Measurements from ENCODE around the gene ERBB4.
"Not testable (repeated sequence)": the region's sequence is repeated elsewhere in the genome, so short reads cannot be mapped to it uniquely, and the experiment has no call there.

Gene ERBB4

DNA sequence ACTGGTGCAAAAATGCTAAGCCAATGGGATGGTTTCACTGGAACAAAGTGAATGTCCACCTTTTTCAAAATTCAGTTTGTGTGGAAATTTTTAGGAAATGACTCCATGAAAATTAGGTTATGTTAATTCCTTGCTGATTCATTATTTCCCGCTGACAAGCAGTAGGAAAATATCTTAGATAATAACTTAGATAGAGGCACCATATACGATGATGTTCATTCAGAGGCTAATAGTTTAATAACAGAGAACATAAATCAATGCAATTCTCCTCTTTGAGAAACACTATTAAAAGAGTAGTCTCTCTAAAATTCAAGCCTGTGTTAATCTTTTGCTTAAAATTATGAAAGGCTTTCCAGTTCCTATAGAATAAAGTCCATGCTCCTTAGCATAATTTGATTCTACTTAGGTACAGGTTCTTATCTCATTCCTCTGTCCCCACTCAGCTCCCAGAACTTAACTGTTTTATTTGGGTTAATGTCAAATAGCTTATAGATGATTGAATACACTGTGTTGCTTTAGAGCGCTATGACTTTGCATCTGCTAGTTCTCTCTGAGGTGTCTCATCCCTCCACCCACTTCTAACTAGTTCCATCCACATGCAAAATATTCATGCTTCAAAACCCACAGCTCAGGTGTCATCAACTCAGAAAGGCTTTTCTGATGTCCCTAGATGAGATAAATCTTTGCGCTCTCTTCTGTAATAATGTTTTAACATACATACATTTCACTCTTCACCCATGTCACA, 503.6 kb downstream of the ERBB4 start:
- no peak for DNase-seq

DNA sequence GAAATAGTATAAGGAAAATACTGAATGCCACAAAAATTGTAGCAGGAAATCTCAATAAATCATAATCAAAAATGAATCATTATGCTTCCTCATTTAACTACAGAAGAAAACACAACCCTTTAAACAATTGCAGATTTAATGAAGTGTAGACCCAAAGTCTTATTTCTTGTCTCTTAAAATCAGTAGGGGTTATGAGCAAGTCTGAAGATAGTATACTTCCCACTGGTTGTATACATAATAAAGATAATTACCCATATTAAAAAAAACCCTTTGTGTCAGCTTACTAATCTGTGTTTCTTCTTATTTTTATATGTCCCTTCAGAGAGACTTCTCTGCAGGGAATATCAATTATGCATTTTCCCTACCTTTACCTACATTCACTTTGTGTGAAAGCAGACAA, 504.7 kb downstream of the ERBB4 start:
- DNase-seq: no peak

DNA sequence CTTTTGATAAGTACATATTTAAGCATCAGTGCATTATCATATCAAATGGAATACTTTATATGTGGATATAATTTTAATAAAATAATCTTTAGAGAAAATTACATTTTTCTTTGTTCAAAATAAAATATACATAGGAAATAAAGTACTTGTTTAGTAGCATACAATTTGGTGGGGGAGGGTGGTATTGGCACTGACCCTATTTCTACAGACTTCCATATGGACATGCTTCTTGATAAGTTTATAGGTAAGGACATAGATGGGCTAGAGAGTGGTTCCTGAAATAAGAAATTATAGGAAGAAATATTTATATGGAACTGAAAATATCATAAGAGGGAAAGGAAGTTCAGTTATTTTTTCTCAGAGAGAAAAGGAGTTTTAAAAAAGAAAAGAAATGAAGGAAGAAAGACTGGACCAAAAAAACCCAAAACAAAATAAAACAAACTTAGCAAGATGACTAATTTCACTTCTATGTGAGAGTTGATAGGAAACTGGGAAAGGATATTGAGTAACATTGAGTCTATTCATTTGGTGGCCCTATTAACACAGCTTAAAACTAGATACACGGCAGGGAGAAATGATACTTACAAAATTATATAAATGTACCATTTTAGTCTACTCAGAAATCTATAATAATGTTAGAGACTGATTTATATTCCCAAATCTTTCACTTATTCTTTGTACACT, 505.9 kb downstream of the ERBB4 start:
- no peak for DNase-seq

DNA sequence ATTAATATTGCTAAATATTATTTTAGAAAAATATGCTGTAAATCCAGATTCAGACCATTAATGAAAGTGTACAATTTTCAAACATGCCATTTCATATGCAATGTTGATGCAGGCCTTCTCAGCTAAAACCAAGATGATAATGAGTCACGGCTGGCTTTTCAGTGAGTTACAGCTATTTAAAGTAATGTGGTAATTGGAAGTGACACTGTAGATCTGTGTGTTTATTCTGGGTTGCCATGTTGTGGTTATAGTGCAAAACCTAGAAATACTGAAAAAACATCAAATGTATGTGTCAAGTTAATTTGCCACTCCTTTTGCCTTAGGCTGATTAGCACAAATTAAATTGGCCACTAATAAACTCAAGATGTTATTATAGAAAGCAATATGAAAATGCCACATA, 506.6 kb downstream of the ERBB4 start:
- no peak for DNase-seq

DNA sequence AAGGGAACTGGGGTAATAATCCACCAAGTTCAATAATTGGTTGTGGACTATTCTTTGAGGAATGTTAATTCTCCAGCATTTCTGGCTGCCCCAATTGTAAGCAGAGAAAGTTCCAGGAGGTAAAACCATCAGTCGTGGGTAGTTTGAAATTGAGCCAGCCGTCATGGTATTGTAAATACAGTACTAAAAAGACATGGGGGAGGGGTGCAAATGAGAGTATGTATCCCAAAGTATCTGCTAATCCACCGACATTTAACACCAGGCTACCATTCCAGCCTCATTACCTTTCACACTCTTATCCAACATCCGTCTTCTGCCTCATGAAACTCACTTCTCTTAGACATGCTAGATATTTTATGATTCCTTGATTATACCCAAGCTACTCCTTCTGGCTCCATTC, 507.9 kb downstream of the ERBB4 start:
- DNase-seq: no peak

DNA sequence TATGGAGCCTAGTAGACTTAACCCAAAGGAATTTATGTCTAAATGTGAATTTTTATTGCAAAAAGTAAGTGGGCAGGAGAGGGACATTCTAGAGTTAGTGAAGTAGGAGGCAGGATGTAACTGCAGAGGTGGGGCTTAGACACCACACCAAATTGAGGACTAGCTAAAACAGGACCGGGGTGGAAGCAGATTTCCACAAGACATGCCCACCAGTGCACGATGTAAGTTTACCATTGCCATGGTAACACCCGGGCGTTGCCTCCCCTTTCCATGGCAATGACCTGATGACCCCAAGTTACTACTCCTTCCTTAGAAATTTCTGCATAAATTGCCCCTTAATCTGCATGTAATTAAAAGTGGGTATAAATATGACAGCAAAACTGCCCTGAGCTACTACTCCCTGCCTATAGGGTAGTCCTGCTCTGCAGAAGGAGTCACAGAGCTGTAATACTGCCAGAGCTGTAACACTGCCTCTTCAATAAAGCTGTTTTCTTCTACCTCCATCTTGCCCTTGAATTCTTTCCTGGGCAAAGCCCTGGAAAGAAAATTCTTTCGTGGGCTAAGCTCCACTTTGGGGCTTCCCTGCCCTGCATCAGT, 509.7 kb downstream of the ERBB4 start:
- no peak for DNase-seq

DNA sequence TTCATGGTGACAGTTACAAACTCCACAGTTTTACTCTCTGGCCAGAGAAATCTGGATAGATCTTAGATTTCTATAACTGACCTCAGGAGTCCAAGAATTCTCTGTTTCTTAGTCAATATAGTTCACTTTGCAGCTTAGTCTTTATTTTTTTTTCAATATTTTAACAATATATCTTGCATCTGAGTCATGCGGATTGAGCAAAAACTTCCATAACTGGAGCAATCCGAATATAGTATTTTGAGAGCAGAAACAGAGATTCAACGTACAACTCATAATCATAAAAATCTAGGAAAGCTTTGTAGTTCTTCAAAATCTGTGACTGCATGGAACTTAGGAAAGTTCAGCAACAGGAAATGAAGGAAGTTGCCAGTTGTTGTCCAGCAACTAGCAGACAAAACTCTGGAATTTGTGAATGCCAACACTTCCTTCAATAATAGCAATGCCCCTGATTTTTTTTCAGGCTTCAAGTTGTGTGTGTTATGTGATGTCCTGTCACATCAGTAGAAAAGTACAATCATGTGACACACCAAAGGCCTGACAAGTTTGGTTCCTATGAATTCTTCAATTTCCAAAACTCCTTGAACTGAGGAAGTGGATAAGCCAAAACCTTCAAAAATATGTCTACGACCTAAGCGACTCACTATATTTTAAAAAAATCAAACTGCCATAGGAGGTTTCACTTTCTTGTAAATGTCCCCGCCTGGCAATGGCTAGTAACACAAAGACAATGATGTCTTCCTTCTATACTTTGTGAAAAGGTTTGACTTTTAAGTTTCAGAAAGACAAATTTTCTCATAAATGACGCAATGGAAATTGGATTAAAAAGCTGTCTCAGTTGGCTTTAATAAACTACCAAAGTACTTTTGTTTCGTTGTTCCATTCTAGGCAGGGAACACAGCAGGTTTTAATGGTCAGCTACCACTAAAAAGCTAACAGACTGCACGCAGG, 510.6 kb downstream of the ERBB4 start:
- DNase-seq: no peak

DNA sequence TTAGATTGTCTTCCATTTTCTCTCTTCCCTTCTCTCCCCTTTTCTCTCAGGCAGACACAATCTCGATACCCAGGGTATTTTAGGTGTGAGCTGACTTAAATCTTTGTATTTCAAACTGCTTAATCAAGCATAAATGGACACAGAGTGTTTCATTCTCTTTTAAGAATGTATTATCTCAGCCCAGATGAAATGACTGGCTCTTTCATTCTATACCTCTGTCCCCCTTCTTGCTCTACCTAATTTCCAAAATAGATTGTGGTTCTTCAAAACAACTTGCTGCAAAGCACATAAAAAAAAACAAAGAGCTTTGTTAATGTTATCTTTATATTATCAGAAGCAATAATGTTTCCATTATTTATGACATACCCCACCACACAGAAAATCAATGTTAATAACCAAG, 514.6 kb downstream of the ERBB4 start:
- DNase-seq: no peak

DNA sequence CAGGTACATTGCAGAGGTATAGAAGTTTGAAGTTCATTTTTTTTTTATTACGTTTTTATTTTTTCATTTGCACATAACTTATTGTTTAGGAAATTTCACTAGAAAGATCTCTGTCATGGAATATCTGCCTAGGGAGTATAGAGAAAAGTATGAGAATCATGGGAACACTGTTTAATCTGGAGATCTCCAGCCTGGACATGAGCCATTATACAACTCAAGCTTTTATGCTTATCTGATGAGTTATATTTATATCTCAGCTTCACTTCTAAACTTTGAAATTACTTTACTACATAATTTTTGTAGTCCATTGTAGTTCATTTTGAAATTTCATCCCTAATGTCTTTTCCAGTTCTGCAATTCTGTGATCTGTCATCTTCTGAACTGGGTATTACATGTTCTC, 515.6 kb downstream of the ERBB4 start:
- DNase-seq: no peak

DNA sequence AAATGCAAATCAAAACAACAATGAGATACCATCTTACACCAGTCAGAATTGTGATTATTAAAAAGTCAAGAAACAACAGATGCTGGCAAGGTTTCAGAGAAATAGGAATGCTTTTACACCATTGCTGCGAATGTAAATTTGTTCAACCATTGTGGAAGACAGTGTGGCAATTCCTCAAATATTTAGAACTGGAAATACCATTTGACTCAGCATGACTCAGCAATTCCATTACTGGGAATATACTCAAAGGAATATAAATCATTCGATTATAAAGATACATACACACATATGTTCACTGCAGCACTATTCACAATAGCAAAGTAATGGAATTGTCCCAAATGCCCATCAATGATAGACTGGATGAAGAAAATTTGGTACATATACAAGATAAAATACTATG, 516.7 kb downstream of the ERBB4 start:
- DNase-seq: no peak

DNA sequence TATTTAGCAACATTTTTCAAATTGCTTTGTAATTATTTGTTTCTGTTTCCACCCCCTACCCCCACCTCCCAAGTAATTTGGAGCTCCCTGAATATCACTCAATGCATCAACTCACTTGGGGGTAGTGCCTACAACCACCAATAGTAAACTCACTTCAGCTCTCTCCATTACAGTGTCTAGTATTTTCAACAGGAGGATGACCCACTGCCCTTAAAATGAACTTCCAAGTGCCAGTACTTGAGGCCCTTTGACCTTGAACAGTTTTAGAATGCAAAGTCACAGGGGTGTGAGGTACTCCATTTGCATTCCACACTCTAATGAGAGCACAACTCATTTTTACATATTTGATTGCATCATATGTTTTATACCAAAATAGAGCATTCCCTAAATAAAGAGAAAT, 523.0 kb downstream of the ERBB4 start:
- DNase-seq: no peak

DNA sequence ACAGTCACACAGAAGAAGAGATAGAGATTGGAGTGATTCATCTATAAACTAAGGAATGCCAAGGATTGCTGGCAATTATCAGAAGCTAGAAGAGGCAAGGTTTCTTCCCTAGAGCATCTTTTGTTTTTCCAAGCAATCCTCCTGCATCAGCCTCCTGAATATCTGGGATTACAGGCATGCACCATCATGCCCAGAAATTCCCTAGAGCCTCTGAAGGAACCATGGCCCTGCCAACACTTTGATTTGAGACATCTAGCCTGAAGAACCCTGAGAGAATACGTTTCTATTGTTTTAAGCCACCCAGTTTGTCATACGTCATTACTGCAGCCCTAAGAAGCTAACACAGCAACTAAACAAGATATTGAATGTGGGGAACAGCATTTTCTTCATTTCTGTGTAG, 525.0 kb downstream of the ERBB4 start:
- DNase-seq: no peak

DNA sequence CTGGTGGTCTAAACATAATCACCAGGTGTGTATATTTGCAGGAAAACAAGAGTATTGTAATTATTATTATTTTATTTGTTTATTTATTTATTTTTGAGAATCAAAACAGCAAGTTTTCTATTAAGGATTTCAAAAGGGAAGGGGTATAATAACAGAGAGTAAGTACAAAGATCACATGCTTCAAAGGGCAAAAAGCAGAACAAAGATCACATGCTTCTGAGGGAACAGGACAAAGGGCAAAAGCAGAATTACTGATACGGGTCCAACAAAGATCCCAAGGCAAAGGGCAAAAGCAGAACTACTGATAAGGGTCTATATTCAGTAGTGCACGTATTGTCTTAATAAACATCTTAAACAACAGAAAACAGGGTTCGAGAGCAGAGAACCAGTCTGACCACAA, 528.3 kb downstream of the ERBB4 start:
- DNase-seq: not testable (repeated sequence)

DNA sequence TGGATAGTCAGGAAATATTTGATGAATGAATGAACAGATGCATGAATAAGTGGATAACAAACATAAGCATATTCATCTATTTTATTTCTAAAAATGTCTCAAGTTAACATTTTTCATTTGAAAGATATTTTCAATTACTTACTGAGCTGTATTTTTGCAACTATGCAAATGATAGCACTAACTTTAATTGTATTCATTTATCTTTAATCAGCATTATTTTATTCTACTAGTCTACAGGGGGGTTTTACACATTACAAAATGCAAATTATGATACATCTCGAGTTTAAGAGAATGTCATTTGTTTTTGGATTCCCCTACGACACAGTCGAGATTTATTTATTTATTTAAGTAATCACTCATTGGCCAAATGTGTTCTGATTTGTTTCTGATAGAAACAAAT, 530.6 kb downstream of the ERBB4 start:
- no peak for DNase-seq

DNA sequence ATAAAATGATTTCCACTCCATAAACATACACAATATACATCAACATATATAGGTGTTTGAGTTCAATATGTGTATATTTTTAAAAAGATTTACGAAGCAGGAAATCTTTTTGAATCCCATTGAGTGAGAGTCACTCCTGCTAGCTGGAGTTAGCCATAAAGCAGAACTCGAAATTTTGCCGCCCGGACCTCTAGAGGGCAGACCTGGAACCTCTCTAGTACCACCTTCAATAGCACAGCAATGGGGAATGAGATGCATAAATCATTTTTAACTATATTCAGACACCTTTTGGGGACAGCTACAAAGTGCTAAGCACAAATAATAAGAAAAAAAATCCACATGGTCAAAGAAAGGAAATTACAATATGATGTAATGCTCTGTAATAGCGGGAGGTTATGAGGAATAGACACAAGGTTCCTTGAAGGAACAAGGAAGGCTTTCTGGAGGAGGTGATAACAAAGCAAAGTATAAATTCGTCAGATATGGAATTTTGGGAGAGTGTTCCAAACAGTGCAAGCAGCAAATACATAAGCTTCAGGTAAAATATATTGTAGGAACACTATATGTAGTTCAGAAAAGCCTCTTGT, 533.4 kb downstream of the ERBB4 start:
- DNase-seq: peak; percentile 1 to 40

DNA sequence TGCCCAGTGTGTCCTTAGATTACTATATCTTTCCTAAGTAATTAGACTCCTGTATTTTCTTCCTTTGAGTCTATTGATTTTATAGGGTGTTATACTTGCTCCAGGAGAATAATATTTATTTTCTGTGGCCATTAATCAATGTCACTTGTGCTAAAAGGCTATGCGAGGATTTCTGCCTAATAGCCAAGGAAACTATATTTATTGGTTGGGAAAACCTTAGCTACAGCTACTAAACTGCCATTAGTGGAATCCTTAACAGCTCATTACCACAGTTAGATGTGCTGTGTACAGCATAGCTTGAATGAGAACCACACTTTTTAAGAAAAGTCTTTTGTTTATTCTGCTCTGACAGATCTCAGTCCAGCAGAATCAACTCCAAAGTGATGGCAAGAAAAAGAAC, 537.3 kb downstream of the ERBB4 start:
- no peak for DNase-seq

DNA sequence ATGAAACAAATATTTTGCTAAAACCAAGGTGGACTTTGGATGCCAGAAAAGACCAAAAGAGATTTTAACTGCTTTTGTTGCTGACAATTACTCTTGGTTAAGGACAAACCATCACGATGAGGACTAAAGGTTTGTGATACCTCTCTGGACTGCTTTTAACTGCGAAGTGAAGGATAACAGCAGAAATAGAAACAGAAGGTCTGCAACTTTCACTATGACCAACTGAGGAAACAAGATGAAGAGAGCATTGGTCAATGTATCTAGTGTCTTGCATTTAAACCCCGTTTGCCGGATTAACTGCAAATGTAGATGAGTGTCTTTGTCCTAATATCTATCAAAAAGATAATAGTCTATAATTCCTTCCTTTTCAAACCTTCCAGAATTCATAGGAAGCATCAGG, 541.7 kb downstream of the ERBB4 start:
- DNase-seq: no peak

DNA sequence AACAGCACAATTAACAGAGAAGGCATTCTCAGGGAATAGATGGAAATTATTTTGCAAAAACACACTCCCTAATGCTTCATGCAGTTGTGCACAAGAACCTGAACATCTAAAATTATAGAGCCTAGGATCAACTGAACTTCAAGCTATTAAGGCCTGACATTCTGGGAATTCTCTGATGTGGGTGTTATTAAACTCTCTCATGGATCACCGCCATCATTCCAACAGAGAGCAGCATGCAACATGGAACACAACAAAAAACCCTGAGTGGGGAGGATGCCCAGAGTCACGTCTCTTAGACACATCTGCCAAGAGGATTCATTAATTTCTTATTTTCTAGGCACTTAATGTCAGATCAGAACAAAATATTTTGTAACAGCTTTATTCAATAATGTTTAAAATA, 543.8 kb downstream of the ERBB4 start:
- DNase-seq: no peak

DNA sequence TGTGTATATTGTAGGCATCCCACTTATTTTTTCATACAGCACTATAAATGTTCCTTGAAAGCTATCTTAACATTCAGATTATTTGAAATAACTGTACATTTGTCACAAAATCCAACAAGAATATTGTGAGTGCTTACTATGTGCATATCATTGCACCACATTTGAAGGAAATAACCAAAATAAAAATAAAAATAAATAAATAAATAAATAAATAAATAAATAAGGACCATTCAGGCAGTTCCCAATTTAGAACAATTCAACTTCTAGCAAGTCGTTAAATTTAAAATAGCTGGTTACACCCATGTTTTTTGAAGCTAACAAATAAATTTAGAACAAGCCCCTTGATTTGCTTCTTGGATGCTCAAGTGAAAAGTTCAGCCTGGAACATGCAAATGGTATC, 548.3 kb downstream of the ERBB4 start:
- no peak for DNase-seq

DNA sequence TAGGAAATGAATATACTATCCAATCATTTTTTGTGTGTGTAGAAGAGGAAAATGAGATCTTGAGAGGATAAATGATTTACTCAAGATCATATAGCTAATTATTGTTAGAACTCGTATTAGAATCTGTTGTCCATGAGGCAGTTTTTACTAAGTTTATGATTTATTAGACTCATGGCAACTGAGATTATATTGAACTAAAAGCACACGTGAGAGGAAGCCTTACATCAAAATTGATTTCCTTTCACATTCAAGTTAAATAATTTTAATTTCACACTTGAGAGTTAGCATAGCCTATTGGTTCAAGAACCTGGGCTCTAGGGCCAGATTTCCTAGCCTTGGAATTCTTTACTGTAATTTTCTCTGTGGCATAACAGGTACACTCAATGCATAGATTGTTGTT, 552.3 kb downstream of the ERBB4 start:
- DNase-seq: no peak

DNA sequence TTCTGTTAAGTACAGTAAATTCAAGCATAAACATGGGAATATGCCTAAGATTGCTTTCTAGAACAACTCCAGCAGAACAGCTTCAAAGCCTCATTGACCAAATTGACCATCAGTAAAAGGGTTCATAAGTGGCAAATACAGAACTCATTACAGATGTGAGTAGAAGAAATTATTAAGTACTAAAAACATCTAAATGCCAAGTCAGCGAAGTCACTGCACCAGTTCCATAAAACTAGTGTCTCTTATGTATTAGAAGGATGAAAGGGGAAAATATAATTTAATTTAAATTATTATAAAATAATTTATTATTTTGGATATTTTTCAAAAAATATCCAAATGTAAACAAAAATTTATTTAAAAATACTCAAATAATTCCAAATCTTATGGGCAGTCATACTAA, 553.2 kb downstream of the ERBB4 start:
- DNase-seq: no peak

DNA sequence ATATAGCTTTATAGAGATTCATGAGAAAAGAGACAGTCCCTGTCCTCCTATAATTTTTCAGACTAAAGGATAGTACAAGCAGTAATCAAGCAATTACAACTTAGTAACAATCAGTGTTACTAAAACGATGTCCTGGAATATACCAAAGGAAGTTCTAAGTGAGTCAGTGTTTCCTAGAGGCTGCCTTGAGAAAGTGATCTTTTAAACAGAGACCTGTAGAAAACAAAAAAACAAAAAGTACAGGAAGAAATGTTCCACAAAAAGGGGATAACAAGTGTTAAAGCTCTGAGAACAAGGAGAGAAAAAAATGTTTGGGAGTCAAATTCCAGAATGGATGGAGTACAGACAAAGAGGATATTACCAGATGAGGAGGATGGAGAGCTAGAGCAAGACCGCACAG, 556.4 kb downstream of the ERBB4 start:
- no peak for DNase-seq

DNA sequence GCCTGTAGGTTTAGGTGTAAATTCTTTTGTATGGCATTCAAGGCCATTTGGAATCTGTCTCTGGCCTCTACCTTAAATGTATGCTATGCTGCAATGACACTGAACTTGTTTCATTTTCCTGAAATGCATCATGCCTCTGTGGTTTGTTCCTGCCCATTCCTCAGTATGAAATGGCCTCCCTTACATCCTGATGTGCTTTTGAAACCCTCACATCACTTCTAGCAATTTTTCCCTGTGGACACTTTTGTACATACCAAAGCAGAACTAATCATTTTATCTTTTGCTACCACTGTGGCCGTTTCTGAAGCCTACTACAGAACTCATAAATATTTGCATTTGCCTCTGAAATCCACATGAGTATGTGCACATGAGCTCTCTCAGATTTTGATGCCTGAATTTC, 557.2 kb downstream of the ERBB4 start:
- DNase-seq: no peak
